ENCODE results near the gene B4GALT2.

Gene B4GALT2

DNA sequence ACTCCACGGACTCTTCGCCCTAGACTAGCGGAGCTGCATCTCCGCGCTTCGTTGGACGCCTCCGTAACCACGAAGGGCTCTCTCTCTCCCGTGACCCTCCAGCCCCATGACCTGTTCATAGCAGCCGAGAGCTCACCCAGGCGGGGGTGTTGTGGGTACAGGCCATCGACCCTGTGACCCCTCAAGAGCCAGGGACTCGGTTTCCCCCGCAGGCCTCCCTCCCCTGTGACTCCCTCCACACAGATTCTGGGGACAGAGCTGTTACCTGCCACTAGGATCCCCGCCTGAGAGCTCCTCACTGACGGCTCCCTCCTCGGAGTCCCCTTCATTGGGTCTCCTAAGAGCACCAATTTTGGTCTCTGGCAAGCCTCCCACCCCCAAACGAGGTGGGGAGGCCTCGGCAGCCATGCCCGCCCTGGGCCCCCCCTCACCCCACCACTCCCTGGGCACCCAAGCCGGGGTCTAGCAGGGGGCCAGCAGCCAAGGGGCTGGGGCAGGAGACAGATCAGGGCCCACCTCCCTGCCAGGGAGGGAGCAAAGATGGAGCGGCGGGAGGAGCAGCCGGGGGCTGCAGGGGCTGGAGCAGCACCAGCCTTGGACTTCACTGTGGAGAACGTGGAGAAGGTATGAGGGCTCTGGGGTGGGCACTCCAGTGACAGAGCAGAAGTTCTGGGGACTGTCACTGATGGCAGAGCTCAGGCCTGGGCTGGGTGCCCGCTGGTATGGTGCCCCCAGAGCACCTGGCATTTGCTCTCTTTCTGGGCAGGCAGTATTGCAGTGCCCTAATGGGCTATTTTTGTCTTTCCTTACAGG lies 31.7 kb upstream of the B4GALT2 start:
- peak overlapping the region in 1 of 2 experiments; percentile 96 for H3K4ac ChIP-seq (ENCODE audit: low read depth in 1 of 2, low read length in 2 of 2)
- no peak overlapping the region for H2AK5ac ChIP-seq (ENCODE audit: low read length, severe bottlenecking)
- peaks cover 29% of the 10 kb centered on the region for H3K79me1 ChIP-seq (replicated peaks; ENCODE audit: low read length, poor library complexity, severe bottlenecking)
- peak overlapping the region; percentile 2 for H4K91ac ChIP-seq (ENCODE audit: low read length)
- H2BK12ac ChIP-seq (ENCODE audit: low read length in 2 of 2), result peak overlapping the region in 1 of 2 experiments; percentile 75
- H3K4me3 ChIP-seq (ENCODE audit: insufficient read depth in 1 of 2, low read depth in 1 of 2, low read length in 2 of 2), result peak overlapping the region; percentile 68 to 99
- H3K23ac ChIP-seq (ENCODE audit: low read length in 2 of 2), result peak overlapping the region in 1 of 2 experiments; percentile 97
- H3K27ac ChIP-seq (ENCODE audit: low read length, poor library complexity, severe bottlenecking), result no peak overlapping the region
- H4K8ac ChIP-seq (ENCODE audit: low read length), result peak overlapping the region; percentile 1
- peak overlapping the region; percentile 100 for H3K9ac ChIP-seq (ENCODE audit: low read length)
- no peaks in the 10 kb centered on the region for H3K9me3 ChIP-seq (ENCODE audit: control insufficient read depth, low read length)
- H2BK15ac ChIP-seq (ENCODE audit: low read depth, poor library complexity, severe bottlenecking), result peak overlapping the region; percentile 90
- H2AFZ ChIP-seq (ENCODE audit: low read depth, low read length), result peak overlapping the region; percentile 98
- no peaks in the 10 kb centered on the region for H3K27me3 ChIP-seq (ENCODE audit: control insufficient read depth in 1 of 2, insufficient read depth in 1 of 2, low read length in 2 of 2)
- peak overlapping the region; percentile 85 for H3K4me2 ChIP-seq (ENCODE audit: low read length, poor library complexity, severe bottlenecking)
- peak overlapping the region in 1 of 2 experiments; percentile 98 for H3K14ac ChIP-seq (ENCODE audit: low read length in 2 of 2)
- H3K18ac ChIP-seq (ENCODE audit: low read depth in 1 of 2, low read length in 2 of 2), result peak overlapping the region; percentile 87 to 96
- no peak for DNase-seq
- H3K36me3 ChIP-seq (ENCODE audit: control insufficient read depth in 1 of 2, insufficient read depth in 2 of 2, low read depth in 1 of 2, low read length in 2 of 2), result peaks cover 9 to 18% of the 10 kb centered on the region in 2 experiments
- no peak overlapping the region for H2BK120ac ChIP-seq (ENCODE audit: low read depth, low read length)
- H3K4me1 ChIP-seq (ENCODE audit: control insufficient read depth, insufficient read depth, low read depth, low read length), result peaks cover 30% of the 10 kb centered on the region
- WGBS, result 17% methylated on average over 27 of the region's 27 CpGs
- no peak overlapping the region for H2BK5ac ChIP-seq (ENCODE audit: low read depth, low read length, poor library complexity, severe bottlenecking)

- Histone ChIP-seq H3K9ac (ENCODE audit: low read length) (peak overlapping the region; percentile 100), H3K36me3 (ENCODE audit: control insufficient read depth in 1 of 2, insufficient read depth in 2 of 2, low read depth in 1 of 2, low read length in 2 of 2) (peaks cover 9 to 18% of the 10 kb centered on the region in 2 experiments), H4K8ac (ENCODE audit: low read length) (no peak overlapping the region), H2AFZ (ENCODE audit: low read depth, low read length) (no peak overlapping the region), H3K14ac (ENCODE audit: low read length in 2 of 2) (no peak overlapping the region), H3K4me3 (ENCODE audit: insufficient read depth in 1 of 2, low read depth in 1 of 2, low read length in 2 of 2) (peak overlapping the region in 1 of 2 experiments; percentile 99), H2BK5ac (ENCODE audit: low read depth, low read length, poor library complexity, severe bottlenecking) (no peak overlapping the region), H3K4me2 (ENCODE audit: low read length, poor library complexity, severe bottlenecking) (peak overlapping the region; percentile 85), H2BK120ac (ENCODE audit: low read depth, low read length) (no peak overlapping the region), H3K27me3 (ENCODE audit: control insufficient read depth in 1 of 2, insufficient read depth in 1 of 2, low read length in 2 of 2) (no peaks in the 10 kb centered on the region), H3K9me3 (ENCODE audit: control insufficient read depth, low read length) (no peaks in the 10 kb centered on the region), H3K79me1 (replicated peaks; ENCODE audit: low read length, poor library complexity, severe bottlenecking) (peaks cover 30% of the 10 kb centered on the region), H2AK5ac (ENCODE audit: low read length, severe bottlenecking) (no peak overlapping the region), H3K4me1 (ENCODE audit: control insufficient read depth, insufficient read depth, low read depth, low read length) (peaks cover 30% of the 10 kb centered on the region), H3K18ac (ENCODE audit: low read depth in 1 of 2, low read length in 2 of 2) (no peak overlapping the region), H3K27ac (ENCODE audit: low read length, poor library complexity, severe bottlenecking) (no peak overlapping the region), H3K23ac (ENCODE audit: low read length in 2 of 2) (peak overlapping the region in 1 of 2 experiments; percentile 14), H2BK12ac (ENCODE audit: low read length in 2 of 2) (no peak overlapping the region), H4K91ac (ENCODE audit: low read length) (no peak overlapping the region), H2BK15ac (ENCODE audit: low read depth, poor library complexity, severe bottlenecking) (no peak overlapping the region), H3K4ac (ENCODE audit: low read depth in 1 of 2, low read length in 2 of 2) (no peak overlapping the region)
- 73% methylated on average over 2 of the region's 3 CpGs for WGBS
- DNase-seq, result no peak
These were observed 31.1 kb upstream of the B4GALT2 start for GRCh38 chr1:43947874-43948437.

- H2AK5ac ChIP-seq (ENCODE audit: low read length, severe bottlenecking), result no peak overlapping the region
- H4K8ac ChIP-seq (ENCODE audit: low read length), result no peak overlapping the region
- H3K9ac ChIP-seq (ENCODE audit: low read length), result no peak overlapping the region
- no peak overlapping the region for H3K18ac ChIP-seq (ENCODE audit: low read depth in 1 of 2, low read length in 2 of 2)
- 86% methylated on average over 13 of the region's 13 CpGs for WGBS
- no peak overlapping the region for H3K4me3 ChIP-seq (ENCODE audit: insufficient read depth in 1 of 2, low read depth in 1 of 2, low read length in 2 of 2)
- no peak overlapping the region for H3K4me2 ChIP-seq (ENCODE audit: low read length, poor library complexity, severe bottlenecking)
- no peak overlapping the region for H2BK5ac ChIP-seq (ENCODE audit: low read depth, low read length, poor library complexity, severe bottlenecking)
- no peaks in the 10 kb centered on the region for H3K27me3 ChIP-seq (ENCODE audit: control insufficient read depth in 1 of 2, insufficient read depth in 1 of 2, low read length in 2 of 2)
- no peak overlapping the region for H2BK12ac ChIP-seq (ENCODE audit: low read length in 2 of 2)
- no peak overlapping the region for H4K91ac ChIP-seq (ENCODE audit: low read length)
- H2AFZ ChIP-seq (ENCODE audit: low read depth, low read length), result no peak overlapping the region
- H2BK120ac ChIP-seq (ENCODE audit: low read depth, low read length), result no peak overlapping the region
- peaks cover 14 to 22% of the 10 kb centered on the region in 2 experiments for H3K36me3 ChIP-seq (ENCODE audit: control insufficient read depth in 1 of 2, insufficient read depth in 2 of 2, low read depth in 1 of 2, low read length in 2 of 2)
- H3K4me1 ChIP-seq (ENCODE audit: control insufficient read depth, insufficient read depth, low read depth, low read length), result peaks cover 32% of the 10 kb centered on the region
- no peaks in the 10 kb centered on the region for H3K9me3 ChIP-seq (ENCODE audit: control insufficient read depth, low read length)
- peaks cover 43% of the 10 kb centered on the region for H3K79me1 ChIP-seq (replicated peaks; ENCODE audit: low read length, poor library complexity, severe bottlenecking)
- H2BK15ac ChIP-seq (ENCODE audit: low read depth, poor library complexity, severe bottlenecking), result no peak overlapping the region
- H3K23ac ChIP-seq (ENCODE audit: low read length in 2 of 2), result no peak overlapping the region
- DNase-seq, result no peak
- H3K27ac ChIP-seq (ENCODE audit: low read length, poor library complexity, severe bottlenecking), result no peak overlapping the region
- H3K14ac ChIP-seq (ENCODE audit: low read length in 2 of 2), result no peak overlapping the region
- H3K4ac ChIP-seq (ENCODE audit: low read depth in 1 of 2, low read length in 2 of 2), result no peak overlapping the region
These were observed 29.3 kb upstream of the B4GALT2 start for GRCh38 chr1:43949678-43950077.

Data from mesenchymal stem cell (in vitro differentiated cells and primary cell).